ENCODE data around the gene TMCO6. TPM values are rescaled to one million over a fixed set of nuclear protein-coding genes. Genes with fewer than 3 reads are reported as not detected.

Gene TMCO6
- total and polyA plus RNA-seq, 2 donors from 2014 or later = 7.6 to 19.0 TPM

- no peaks in the 10 kb centered on the region for H3K9me3 ChIP-seq (ENCODE audit: control insufficient read depth in 2 of 3, insufficient read depth in 1 of 3, low read length in 3 of 3)
- no peak for DNase-seq
- peaks cover 0 to 5% (median 0%) of the 10 kb centered on the region in 3 donors for H3K4me1 ChIP-seq (ENCODE audit: control insufficient read depth in 2 of 3, insufficient read depth in 2 of 3, low read depth in 1 of 3, low read length in 3 of 3)
- no peaks in the 10 kb centered on the region for H3K27me3 ChIP-seq (ENCODE audit: control insufficient read depth, insufficient read depth, low read length)
- H3K9ac ChIP-seq (ENCODE audit: low read length in 3 of 3) = no peak overlapping the region
- H3K36me3 ChIP-seq (ENCODE audit: control insufficient read depth in 2 of 3, insufficient read depth in 3 of 3, low read length in 3 of 3) = no peaks in the 10 kb centered on the region
- intact Hi-C loops (cut with DNase I) = no loop called here
- no peak for FAIRE-seq
- no peak overlapping the region for H3K27ac ChIP-seq (ENCODE audit: low read depth in 2 of 2, low read length in 2 of 2)
- TF ChIP-seq CTCF (IDR thresholded peaks at IDR 0.05; ENCODE audit: borderline replicate concordance, extremely low read depth, insufficient read depth) = no peak
- H3K4me3 ChIP-seq (ENCODE audit: low read length in 3 of 3) = no peak overlapping the region
Measured at GRCh38 chr5:140594169-140594568, 45.1 kb upstream of the TMCO6 start.

GRCh38 chr5:140595538-140596300 is 43.5 kb upstream of the TMCO6 start:
- no peaks in the 10 kb centered on the region for H3K9me3 ChIP-seq (ENCODE audit: control insufficient read depth in 2 of 3, insufficient read depth in 1 of 3, low read length in 3 of 3)
- H3K4me3 ChIP-seq (ENCODE audit: low read length in 3 of 3) = no peak overlapping the region
- no peak for FAIRE-seq
- peaks cover 0 to 5% (median 0%) of the 10 kb centered on the region in 3 donors for H3K4me1 ChIP-seq (ENCODE audit: control insufficient read depth in 2 of 3, insufficient read depth in 2 of 3, low read depth in 1 of 3, low read length in 3 of 3)
- intact Hi-C loops (cut with DNase I) = no loop called here
- no peak for TF ChIP-seq CTCF (IDR thresholded peaks at IDR 0.05; ENCODE audit: borderline replicate concordance, extremely low read depth, insufficient read depth)
- DNase-seq = no peak
- H3K27ac ChIP-seq (ENCODE audit: low read depth in 2 of 2, low read length in 2 of 2) = no peak overlapping the region
- H3K9ac ChIP-seq (ENCODE audit: low read length in 3 of 3) = no peak overlapping the region
- no peaks in the 10 kb centered on the region for H3K36me3 ChIP-seq (ENCODE audit: control insufficient read depth in 2 of 3, insufficient read depth in 3 of 3, low read length in 3 of 3)
- H3K27me3 ChIP-seq (ENCODE audit: control insufficient read depth, insufficient read depth, low read length) = no peaks in the 10 kb centered on the region

DNA sequence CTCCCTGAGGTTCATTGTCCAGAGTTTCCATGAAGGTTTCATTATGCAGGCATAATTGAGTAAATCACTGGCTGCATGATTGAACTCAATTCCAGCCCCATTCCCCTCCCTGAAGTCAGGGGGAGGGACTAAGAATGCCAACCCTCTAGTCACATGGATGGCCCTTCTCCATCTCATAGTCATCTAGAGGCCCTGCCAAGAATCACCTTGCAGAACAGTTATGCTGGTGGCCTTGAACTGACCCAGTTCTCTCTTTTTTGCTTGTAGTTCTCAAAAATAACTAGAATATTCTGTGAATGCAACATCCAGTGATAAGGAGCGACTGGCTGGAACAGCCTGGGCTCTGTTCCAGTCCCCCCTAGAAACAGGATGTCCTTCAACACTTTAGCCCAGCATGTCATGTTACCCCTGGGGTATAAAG is 42.9 kb upstream of the TMCO6 start:
- intact Hi-C loops (cut with DNase I) = no loop called here
- DNase-seq = no peak
- no peaks in the 10 kb centered on the region for H3K36me3 ChIP-seq (ENCODE audit: control insufficient read depth in 2 of 3, insufficient read depth in 3 of 3, low read length in 3 of 3)
- H3K27me3 ChIP-seq (ENCODE audit: control insufficient read depth, insufficient read depth, low read length) = no peaks in the 10 kb centered on the region
- FAIRE-seq = no peak
- H3K4me1 ChIP-seq (ENCODE audit: control insufficient read depth in 2 of 3, insufficient read depth in 2 of 3, low read depth in 1 of 3, low read length in 3 of 3) = peaks cover 0 to 5% (median 0%) of the 10 kb centered on the region in 3 donors
- peak overlapping the region in 1 of 2 donors; percentile 37 for H3K27ac ChIP-seq (ENCODE audit: low read depth in 2 of 2, low read length in 2 of 2)
- no peak overlapping the region for H3K4me3 ChIP-seq (ENCODE audit: low read length in 3 of 3)
- H3K9ac ChIP-seq (ENCODE audit: low read length in 3 of 3) = no peak overlapping the region
- no peaks in the 10 kb centered on the region for H3K9me3 ChIP-seq (ENCODE audit: control insufficient read depth in 2 of 3, insufficient read depth in 1 of 3, low read length in 3 of 3)
- TF ChIP-seq CTCF (IDR thresholded peaks at IDR 0.05; ENCODE audit: borderline replicate concordance, extremely low read depth, insufficient read depth) = no peak

Measured in kidney (tissue), 14 donors.